GM13977 (cell line): ENCODE data around the gene DAAM1.

Experiments
- DNase-seq: peaks from one replicate; pipeline ENCODE4 v3.0.0; 2012; ENCODE audit warnings: low spot score
- in situ Hi-C: fragments of 300-500 bp; cut with MboI; formaldehyde crosslinking; loops from one replicate; pipeline ENCODE4 v1.12.0; 2022; ENCODE audit warnings: low sequenced_read_pairs, low pct_unique_long_range_greater_than_20kb, mixed read lengths, inconsistent platforms; ENCODE audit not compliant: unreplicated experiment
- TF ChIP-seq, protein P1 (sequence below): IDR thresholded peaks from 2 replicates; pipeline ENCODE4 v1.5.1; 2012; ENCODE audit warnings: mild to moderate bottlenecking, control low read depth; ENCODE audit not compliant: insufficient read depth; ENCODE audit errors: extremely low read depth, missing control alignments

Gene DAAM1

GRCh38 chr14:59188461-59189090, at the start of gene DAAM1:
TSS of gene DAAM1 (plus strand) at chr14:59188667. CDS start at chr14:59263478, 74,811 bp downstream.
- in situ Hi-C loops: no loop called here
- TF ChIP-seq, protein P1, sequence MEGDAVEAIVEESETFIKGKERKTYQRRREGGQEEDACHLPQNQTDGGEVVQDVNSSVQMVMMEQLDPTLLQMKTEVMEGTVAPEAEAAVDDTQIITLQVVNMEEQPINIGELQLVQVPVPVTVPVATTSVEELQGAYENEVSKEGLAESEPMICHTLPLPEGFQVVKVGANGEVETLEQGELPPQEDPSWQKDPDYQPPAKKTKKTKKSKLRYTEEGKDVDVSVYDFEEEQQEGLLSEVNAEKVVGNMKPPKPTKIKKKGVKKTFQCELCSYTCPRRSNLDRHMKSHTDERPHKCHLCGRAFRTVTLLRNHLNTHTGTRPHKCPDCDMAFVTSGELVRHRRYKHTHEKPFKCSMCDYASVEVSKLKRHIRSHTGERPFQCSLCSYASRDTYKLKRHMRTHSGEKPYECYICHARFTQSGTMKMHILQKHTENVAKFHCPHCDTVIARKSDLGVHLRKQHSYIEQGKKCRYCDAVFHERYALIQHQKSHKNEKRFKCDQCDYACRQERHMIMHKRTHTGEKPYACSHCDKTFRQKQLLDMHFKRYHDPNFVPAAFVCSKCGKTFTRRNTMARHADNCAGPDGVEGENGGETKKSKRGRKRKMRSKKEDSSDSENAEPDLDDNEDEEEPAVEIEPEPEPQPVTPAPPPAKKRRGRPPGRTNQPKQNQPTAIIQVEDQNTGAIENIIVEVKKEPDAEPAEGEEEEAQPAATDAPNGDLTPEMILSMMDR: no peak
- DNase-seq: peak; percentile 94

DNA sequence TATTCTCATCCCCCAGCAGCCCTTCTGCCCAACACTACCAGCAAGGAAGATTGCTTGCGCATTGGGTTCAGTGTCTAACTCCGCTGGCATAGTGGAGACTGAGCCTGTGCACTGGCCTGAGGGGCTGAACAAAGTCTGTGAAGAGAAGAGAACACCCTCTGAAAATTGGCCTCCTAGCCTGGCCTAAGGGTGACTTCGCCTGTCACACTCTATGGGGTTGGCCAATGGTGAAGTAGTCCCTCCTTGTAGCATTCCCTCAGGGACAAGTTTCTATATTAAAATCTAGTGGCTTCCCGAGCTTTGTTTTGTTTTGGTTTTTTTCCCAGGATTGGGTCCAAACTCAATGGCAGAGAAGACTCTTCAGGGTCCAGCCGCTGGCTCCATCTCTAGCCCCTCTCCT, 49.1 kb upstream of the DAAM1 start:
- TF ChIP-seq, protein P1: no peak
- in situ Hi-C loops: no loop called here
- no peak for DNase-seq

DNA sequence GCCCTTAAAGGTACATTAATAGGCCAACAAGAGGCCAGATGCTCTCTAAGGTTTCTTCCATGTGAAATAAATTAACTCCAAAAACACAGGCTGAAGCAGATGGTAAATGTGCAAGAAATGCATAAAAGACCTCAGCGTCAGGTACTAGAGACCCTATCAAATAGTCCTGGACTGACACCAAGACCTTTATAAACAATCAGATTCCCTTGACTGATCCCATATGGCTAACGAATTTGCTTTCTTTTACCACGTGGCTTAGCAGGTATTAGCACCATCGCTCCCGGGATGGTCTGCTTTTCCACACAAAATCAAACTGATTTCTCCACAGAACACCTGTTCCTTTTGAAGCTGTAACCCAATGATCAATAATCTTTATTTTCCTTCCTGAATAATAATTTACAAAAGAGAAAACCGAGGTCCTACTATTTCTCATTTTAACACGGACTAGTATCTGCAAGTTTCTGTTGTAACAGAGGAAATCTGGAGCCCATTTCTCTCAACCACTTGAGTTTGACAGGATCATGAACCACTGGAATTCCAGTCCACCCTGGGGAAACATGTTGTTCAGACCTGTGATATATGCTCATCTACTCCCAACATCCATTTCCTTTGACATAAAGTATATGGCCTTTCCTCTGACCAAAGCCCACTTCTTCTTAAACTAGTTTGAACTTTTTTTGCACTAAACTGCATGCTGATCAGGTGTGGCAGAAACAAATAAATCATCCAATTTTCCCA, 48.2 kb upstream of the DAAM1 start:
- DNase-seq: no peak
- TF ChIP-seq, protein P1: no peak
- in situ Hi-C loops: no loop called here

DNA sequence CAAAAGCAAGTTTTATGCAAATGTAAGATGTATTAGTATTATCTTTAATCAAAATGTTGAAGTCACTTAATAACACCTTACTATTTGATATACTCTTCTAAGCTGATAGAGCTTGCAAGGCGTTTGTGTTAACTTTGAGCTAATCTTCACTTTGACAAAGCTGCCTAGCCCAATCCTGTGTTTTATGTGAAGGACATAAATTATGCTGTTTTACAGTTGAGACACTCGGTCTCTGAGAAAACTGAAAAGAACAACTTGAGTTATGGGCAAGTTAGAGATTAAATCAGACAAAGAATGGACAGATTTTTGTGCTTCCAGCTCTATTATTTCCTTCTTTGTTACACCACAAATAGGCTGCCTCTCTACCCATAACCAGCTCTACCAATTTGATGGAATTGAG, 42.0 kb upstream of the DAAM1 start:
- in situ Hi-C loops: no loop called here
- TF ChIP-seq, protein P1: no peak
- DNase-seq: no peak

- in situ Hi-C loops: no loop called here
These were observed 41.5 kb upstream of the DAAM1 start for GRCh38 chr14:59147007-59147406.

GRCh38 chr14:59148334-59148900, 40.0 kb upstream of the DAAM1 start:
- TF ChIP-seq, protein P1: no peak
- in situ Hi-C loops: no loop called here
- DNase-seq: no peak

More at GRCh38 chr14:59147007-59147406, 41.5 kb upstream of the DAAM1 start:
- DNase-seq: no peak
- TF ChIP-seq, protein P1: no peak
